Measurements from ENCODE around the gene MAP2K1.

- TF ChIP-seq, protein P1, sequence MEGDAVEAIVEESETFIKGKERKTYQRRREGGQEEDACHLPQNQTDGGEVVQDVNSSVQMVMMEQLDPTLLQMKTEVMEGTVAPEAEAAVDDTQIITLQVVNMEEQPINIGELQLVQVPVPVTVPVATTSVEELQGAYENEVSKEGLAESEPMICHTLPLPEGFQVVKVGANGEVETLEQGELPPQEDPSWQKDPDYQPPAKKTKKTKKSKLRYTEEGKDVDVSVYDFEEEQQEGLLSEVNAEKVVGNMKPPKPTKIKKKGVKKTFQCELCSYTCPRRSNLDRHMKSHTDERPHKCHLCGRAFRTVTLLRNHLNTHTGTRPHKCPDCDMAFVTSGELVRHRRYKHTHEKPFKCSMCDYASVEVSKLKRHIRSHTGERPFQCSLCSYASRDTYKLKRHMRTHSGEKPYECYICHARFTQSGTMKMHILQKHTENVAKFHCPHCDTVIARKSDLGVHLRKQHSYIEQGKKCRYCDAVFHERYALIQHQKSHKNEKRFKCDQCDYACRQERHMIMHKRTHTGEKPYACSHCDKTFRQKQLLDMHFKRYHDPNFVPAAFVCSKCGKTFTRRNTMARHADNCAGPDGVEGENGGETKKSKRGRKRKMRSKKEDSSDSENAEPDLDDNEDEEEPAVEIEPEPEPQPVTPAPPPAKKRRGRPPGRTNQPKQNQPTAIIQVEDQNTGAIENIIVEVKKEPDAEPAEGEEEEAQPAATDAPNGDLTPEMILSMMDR (IDR thresholded peaks at IDR 0.05) = no peak
- TF ChIP-seq POLR2A (IDR thresholded peaks at IDR 0.05) = no peak
These were observed 89.8 kb downstream of the MAP2K1 start for GRCh38 chr15:66476535-66476934.
